Osteocyte (in vitro differentiated cells): ENCODE data around the gene SLC29A1. TPM values are rescaled to one million over a fixed set of nuclear protein-coding genes. Genes with fewer than 3 reads are reported as not detected.

Experiments
- DNase-seq: peaks from one replicate; pipeline ENCODE4 v3.0.0; 2021; ENCODE audit warnings: mixed read lengths; ENCODE audit not compliant: unreplicated experiment; ENCODE audit errors: extremely low spot score
- H3K27ac Mint-ChIP-seq: one replicate; pipeline ENCODE4 v1.8.0; 2021; ENCODE audit warnings: mild to moderate bottlenecking, mixed read lengths; ENCODE audit not compliant: unreplicated experiment
- H3K27me3 Mint-ChIP-seq: one replicate; pipeline ENCODE4 v1.8.0; 2021; ENCODE audit warnings: mixed read lengths; ENCODE audit not compliant: unreplicated experiment
- H3K36me3 Mint-ChIP-seq: one replicate; pipeline ENCODE4 v1.8.0; 2021; ENCODE audit warnings: mixed read lengths; ENCODE audit not compliant: unreplicated experiment
- H3K4me1 Mint-ChIP-seq: one replicate; pipeline ENCODE4 v1.8.0; 2021; ENCODE audit warnings: mixed read lengths; ENCODE audit not compliant: unreplicated experiment
- H3K4me3 Mint-ChIP-seq: one replicate; pipeline ENCODE4 v1.8.0; 2021; ENCODE audit warnings: mild to moderate bottlenecking, moderate library complexity, mixed read lengths; ENCODE audit not compliant: unreplicated experiment
- H3K9me3 Mint-ChIP-seq: one replicate; pipeline ENCODE4 v1.8.0; 2021; ENCODE audit warnings: mixed read lengths; ENCODE audit not compliant: unreplicated experiment
- total RNA-seq: library from RNA; stranded (reverse); gene quantifications from 2 replicates; pipeline ENCODE4 v1.2.1, GENCODE V29; 2021
- TF ChIP-seq, protein P1 (sequence below): fragments of 200-600 bp; sonication (generic); IDR thresholded peaks from 2 replicates; pipeline ENCODE4 v1.5.0; 2021; ENCODE audit warnings: antibody characterized with exemption, mild to moderate bottlenecking, moderate library complexity

SLC29A1 gene
- total RNA-seq, 1 donor from 2014 or later: 135 TPM

DNA sequence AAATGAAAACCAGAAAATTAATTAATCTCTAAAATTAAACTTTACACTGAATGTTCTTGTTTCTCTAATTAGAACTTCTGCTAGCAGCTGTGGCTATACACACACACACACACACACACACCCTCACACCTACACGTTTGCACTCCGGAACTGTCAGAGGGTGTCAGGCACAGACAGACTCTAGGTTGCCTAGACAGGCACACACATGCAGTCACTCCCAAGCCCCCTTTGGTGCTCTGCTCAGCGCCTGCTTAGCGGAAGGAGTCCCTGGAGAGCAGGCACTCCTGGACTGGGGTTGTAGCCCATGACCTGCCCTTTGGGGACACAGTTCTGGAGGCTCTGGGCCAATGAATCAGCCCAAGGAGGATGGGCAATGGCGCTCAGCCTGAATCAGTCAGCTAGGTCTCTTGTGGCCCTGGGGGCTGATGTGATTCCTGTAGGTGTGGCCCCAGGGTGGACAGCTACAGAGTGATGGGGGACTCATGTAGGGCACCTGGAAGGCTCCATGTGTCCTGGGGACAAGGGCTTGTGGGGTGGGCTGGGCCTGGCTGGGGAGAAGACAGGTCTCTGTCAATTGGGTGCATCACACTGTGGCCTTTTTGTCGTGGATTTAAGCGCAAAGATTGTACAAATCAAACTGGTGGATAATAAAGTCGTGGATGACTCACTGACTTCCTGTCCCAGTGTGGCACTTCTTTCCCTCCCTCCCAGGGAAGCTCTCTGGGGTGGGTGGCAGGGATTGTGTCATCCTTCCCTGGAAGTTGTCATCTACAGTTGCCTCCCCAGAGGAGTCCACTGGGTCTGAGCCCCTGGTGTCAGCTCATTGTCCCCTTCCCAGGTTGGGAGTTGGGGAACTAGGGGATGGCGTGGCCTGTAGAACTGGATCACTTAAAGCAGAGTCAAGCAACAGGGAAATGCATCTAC lies 55.6 kb downstream of the SLC29A1 start:
- no peak overlapping the region for H3K4me3 Mint-ChIP-seq
- TF ChIP-seq, protein P1, sequence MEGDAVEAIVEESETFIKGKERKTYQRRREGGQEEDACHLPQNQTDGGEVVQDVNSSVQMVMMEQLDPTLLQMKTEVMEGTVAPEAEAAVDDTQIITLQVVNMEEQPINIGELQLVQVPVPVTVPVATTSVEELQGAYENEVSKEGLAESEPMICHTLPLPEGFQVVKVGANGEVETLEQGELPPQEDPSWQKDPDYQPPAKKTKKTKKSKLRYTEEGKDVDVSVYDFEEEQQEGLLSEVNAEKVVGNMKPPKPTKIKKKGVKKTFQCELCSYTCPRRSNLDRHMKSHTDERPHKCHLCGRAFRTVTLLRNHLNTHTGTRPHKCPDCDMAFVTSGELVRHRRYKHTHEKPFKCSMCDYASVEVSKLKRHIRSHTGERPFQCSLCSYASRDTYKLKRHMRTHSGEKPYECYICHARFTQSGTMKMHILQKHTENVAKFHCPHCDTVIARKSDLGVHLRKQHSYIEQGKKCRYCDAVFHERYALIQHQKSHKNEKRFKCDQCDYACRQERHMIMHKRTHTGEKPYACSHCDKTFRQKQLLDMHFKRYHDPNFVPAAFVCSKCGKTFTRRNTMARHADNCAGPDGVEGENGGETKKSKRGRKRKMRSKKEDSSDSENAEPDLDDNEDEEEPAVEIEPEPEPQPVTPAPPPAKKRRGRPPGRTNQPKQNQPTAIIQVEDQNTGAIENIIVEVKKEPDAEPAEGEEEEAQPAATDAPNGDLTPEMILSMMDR: no peak
- no peaks in the 10 kb centered on the region for H3K36me3 Mint-ChIP-seq
- H3K27me3 Mint-ChIP-seq: peaks cover 35% of the 10 kb centered on the region
- no peak for DNase-seq
- no peak overlapping the region for H3K27ac Mint-ChIP-seq
- no peaks in the 10 kb centered on the region for H3K9me3 Mint-ChIP-seq
- H3K4me1 Mint-ChIP-seq: no peaks in the 10 kb centered on the region

Other genes starting within 250 kb of the SLC29A1 start
- 36.5 and 38.9 TPM in 2 replicates for gene MRPL14, start 96.1 kb upstream of the SLC29A1 start, total RNA-seq
- 36.1 and 36.2 TPM in 2 replicates for gene TMEM63B, start 96.0 kb upstream of the SLC29A1 start, total RNA-seq
- not detected in 2 replicates for gene CAPN11, start 64.8 kb upstream of the SLC29A1 start, total RNA-seq
- not detected in 2 replicates for gene MYMX, start 6.7 kb upstream of the SLC29A1 start, total RNA-seq
- gene HSP90AB1, start 23.5 kb downstream of the SLC29A1 start, total RNA-seq: 509 and 527 TPM in 2 replicates
- gene SLC35B2, start 33.9 kb downstream of the SLC29A1 start, total RNA-seq: 77.0 and 88.4 TPM in 2 replicates
- gene NFKBIE, start 42.0 kb downstream of the SLC29A1 start, total RNA-seq: 11.1 and 13.1 TPM in 2 replicates
- 0.08 TPM in 1 of 2 replicates, not detected in the other for gene TMEM151B, start 46.9 kb downstream of the SLC29A1 start, total RNA-seq
- 13.2 and 13.3 TPM in 2 replicates for gene AARS2, start 89.8 kb downstream of the SLC29A1 start, total RNA-seq
- not detected in 2 replicates for gene SPATS1, start 119.1 kb downstream of the SLC29A1 start, total RNA-seq
- gene CDC5L, start 164.1 kb downstream of the SLC29A1 start, total RNA-seq: 22.5 and 23.1 TPM in 2 replicates